Islet of Langerhans (tissue), 1 donor: ENCODE data around the gene ORMDL2.

Experiments
- FAIRE-seq: peaks from one replicate; lab custom pipeline; 2011; peaks lifted over from hg19 to GRCh38; lab: Jason Lieb, UNC

Gene ORMDL2, protein sequence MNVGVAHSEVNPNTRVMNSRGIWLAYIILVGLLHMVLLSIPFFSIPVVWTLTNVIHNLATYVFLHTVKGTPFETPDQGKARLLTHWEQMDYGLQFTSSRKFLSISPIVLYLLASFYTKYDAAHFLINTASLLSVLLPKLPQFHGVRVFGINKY

GRCh38 chr12:55817345-55818139, at the start of gene ORMDL2, which contains the start of gene SARNP:
TSS of gene ORMDL2 (plus strand) at chr12:55818041. CDS start at chr12:55819000, 959 bp downstream.
TSS of gene SARNP (minus strand) at chr12:55817724. CDS start at chr12:55817701, 23 bp downstream.
- FAIRE-seq = peak; percentile 90

GRCh38 chr12:55771736-55772135, 46.1 kb upstream of the ORMDL2 start:
- FAIRE-seq = no peak

DNA sequence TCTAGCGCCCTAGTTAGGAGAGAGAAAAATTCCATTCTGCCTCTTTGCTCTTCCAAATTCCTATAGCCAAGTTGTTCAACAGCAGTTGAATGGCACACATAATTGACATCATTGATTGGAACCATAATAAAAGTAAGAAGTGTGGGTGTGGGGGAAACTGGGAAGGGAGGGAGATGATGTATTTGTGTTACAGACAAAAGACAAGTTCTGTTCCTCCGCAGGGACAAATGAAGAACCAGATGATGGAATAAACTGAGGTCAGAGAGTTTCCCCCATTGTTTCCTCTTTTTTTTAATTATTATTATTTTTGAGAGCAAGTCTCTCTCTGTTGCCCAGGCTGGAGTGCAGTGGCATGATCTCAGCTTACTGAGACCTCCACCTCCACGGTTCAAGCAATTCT, 40.0 kb upstream of the ORMDL2 start:
- no peak for FAIRE-seq

- FAIRE-seq = no peak
These were observed 37.2 kb upstream of the ORMDL2 start for GRCh38 chr12:55780685-55781084.

DNA sequence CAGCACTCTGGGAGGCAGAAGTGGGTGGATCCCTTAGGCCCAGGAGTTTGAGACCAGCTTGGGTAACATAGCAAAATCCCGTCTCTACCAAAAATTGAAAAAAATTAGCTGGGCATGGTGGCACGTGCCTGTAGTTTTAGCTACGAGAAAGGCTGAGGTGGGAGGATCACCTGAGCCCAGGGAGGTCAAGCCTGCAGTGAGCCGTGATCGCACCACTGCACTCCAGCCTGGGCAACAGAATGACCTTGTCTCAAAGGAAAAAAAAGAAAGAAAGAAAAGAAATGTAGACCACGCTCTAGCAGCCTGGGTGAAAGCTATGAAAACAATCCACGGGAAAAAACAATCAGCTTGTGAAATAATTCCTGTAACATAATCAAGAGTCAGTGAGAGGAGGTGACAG, 29.3 kb upstream of the ORMDL2 start:
- no peak for FAIRE-seq

GRCh38 chr12:55789171-55789570, 28.7 kb upstream of the ORMDL2 start:
- FAIRE-seq = no peak

- no peak for FAIRE-seq
These were observed 27.9 kb upstream of the ORMDL2 start for GRCh38 chr12:55789893-55790292.

GRCh38 chr12:55795950-55796349, 21.9 kb upstream of the ORMDL2 start:
- FAIRE-seq = no peak

DNA sequence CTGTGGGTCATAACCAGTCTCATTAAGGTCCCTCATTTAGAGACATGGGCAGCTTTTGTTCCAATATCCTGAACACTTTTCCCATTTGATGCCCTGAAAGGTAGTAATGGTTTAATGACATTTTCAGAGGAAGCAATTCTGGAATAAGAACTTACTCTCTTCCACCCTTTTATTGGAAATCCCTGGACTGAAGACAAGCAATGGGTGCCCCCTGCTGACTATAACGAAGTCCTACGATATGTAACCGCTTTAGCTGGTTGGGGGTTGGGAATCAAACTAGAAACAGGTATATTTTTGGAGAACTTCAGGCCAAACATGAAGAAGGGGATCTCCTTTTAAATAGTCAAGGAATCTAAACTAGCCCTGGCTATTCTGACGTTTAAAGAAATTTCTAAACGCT, 20.8 kb upstream of the ORMDL2 start:
- no peak for FAIRE-seq

DNA sequence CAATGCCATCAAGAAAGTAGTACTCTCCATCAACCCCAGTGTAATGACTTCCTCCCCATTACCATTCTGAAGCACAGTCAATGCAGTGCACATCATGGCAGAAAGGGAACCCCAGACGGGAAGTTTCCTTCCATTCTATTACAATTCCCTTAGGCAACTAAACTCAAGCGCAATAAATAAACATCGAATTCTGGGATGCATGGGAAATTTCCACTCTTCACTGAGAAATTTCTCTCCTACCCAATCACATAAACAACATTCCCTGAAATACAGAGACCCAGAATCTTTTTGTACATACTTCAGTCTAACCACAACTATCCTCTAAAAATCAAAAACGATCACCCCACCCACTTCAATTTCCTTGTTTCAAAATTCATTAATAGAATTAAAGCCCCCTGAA, 20.3 kb upstream of the ORMDL2 start:
- no peak for FAIRE-seq

GRCh38 chr12:55806982-55807381, 10.9 kb upstream of the ORMDL2 start:
- no peak for FAIRE-seq

- FAIRE-seq = no peak
These were observed 8.6 kb upstream of the ORMDL2 start for GRCh38 chr12:55809274-55809673.

- FAIRE-seq = no peak
These were observed 5.8 kb upstream of the ORMDL2 start for GRCh38 chr12:55812088-55812487.

DNA sequence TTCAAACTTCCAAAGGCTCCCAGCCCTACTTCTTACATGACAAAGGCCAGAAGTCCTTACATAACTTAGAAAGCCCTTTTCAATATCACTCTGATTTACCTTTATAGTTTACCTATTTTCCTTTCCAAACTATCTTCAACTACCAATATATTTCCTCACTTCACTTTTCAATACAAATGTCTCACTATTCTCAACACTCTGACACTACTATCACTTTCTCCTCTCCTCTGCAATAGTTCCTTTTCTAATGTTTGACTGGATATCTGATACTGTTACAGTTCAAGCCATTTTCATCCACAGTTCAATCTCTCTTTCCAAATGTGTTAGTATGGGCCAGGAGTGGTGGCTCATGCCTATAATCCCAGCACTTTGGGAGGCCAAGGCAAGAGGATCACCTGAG, 3.6 kb upstream of the ORMDL2 start:
- no peak for FAIRE-seq

DNA sequence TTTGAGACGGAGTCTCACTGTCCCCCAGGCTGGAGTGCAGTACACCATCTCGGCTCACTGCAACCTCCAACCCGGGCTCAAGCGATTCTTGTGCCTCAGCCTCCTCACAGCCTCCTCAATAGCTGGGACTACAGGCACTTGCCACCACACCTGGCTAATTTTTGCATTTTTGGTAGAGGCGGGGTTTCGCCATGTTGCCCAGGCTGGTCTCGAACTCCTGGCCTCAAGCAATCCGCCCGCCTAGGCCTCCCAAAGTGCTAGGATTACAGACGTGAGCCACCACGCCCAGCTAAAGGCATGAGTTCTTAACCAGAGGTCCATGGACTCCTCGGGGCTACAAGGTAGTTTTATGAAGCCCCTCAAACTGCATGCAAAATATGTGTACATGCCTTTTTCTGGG, 2.4 kb upstream of the ORMDL2 start:
- no peak for FAIRE-seq

DNA sequence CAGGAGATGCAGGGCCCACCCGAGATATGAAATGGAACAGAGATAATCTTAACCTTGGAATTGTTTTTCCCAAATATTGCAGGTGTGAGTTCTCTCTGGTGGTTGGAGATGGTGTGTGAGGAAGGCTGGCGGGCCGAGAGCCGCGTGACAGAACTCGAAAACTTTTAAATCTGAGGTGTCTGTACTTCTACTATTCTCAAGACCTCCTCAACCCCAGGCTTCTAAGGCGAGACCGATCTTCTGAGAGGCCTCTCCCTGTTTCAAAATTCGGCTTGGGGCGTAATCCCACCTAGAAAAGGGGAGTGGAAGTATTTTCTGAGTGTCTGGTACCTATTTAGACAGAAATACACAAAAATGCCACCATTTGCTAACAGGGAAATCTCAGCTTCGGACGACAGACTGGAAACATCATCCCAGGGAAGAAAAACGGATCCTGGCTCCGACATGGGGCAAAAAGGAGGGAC, 928 bp upstream of the ORMDL2 start:
- no peak for FAIRE-seq

- FAIRE-seq = no peak
These were observed 393 bp downstream of the ORMDL2 start for GRCh38 chr12:55818140-55818728.

DNA sequence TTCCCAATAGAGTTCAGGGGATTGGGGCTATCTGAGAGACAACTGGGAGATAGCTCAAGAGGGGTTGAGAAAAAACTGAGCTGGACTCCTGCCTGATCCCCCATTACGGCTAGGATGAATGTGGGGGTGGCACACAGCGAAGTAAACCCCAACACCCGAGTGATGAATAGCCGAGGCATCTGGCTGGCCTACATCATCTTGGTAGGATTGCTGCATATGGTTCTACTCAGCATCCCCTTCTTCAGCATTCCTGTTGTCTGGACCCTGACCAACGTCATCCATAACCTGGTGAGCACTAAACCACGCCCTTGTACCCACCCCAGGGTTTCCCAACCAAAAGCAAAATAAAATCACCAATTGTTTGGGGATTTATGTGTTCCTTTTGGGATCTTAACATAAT, 1.0 kb downstream of the ORMDL2 start:
- no peak for FAIRE-seq

DNA sequence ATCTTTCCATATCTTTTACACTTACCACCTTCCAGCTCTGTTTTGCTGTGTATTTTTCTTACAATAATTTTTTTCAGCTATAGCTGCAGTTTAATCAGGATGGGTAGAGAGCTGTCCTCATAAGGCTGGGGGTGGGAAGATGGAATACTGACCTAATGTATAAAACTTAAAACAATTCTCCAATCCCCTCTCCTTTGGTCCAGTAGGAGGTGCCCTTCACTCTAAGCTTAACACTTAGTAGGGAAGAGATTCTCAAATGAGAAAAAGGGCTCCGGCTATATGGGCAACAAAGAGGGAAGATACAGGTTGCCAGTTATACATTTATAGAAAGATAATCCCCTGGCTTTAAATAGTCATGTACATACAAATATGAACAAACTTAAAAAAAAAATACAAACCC, 2.8 kb downstream of the ORMDL2 start:
- no peak for FAIRE-seq

DNA sequence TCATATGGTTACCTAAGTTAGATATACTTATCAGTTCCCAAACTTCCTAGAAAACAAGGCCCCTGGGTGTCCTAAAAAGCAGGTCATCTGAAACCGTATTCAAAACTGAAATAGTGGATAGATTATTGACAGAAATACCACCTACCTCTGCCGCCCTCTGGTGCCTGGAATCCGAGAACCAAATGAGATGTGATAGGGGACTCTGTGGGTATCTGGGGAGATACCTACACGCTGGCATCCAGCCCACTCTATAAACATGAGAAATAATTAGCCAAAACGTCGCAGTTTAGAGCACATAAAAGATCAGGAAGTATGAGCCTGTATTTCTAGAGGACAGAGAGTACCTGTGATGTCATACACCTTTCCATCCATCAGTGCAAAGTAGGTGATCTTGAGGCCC, 4.4 kb downstream of the ORMDL2 start:
- FAIRE-seq = no peak

DNA sequence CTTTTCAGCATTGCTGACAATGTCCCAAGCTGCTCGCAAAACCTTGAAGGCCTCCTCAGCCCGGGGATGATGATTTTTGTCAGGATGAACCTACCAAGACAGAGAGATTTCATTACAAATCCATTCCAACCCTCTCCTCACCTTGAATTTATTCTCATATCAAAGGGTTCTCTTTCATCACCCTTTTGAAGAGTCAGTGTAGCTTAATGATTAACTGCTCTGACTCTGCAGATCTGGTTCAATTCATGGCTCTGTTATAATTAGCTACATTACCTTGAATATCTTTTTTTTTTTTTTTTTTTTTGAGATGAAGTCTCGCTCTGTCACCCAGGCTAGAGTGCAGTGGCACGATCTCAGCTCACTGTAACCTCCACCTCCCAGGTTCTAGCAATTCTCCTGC, 5.6 kb downstream of the ORMDL2 start:
- peak; percentile 93 for FAIRE-seq

DNA sequence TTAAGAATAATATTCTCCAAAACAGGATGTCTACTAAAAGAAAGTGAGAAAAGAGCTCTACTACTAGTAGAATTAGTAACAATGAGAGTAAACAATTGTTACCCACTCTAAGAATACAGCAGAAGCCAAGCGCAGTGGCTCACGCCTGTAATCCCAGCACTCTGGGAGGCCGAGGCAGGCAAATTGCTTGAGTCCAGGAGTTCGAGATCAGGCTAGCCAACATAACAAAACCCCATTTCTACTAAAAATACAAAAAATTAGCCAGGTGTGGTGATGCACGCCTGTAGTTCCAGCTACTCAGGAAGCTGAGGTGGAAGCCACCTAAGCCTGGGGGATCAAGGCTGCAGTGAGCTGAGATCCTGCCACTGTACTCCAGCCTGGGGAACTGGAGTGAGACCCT, 6.9 kb downstream of the ORMDL2 start:
- FAIRE-seq = no peak

DNA sequence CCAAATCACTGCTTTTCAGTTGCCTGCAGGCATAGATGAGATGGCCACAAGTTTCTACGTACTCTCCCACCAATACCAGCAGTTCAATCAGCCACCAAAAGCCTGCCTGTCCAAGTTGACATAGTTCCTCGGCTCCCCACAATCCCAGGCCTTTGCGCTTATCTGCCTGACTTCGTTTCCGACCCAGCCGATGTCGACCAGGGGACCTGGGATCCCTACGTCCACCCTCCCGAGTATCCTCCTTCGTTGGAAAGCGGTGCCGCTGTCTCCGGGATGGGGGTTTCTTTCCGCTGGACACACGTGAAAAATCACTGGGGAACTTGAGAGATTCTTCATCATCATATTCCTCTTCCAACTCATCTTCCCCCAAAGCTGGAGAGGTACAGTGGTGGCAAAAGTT, 10.0 kb downstream of the ORMDL2 start:
- no peak for FAIRE-seq

DNA sequence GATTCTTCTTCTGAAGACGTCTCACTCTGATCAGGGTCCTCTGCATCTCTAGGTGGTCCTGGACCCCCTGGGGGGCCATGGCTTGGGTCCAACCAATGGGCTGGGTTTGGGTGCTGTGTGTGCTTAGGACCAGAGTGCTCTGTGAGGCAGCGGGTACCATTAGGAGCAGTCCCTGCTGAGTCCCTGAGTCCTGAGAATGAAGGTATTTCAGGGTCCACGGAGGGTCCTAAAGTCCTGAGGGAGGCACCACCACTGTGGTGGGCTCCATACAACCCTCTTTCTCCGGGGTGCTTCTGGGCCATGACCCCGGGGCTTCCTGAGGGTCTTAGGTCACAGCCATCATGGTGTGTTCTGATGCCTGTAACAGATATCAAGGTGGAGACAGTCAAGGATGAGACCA, 10.5 kb downstream of the ORMDL2 start:
- FAIRE-seq = no peak
